HG03432 (cell line): ENCODE results near the gene DUSP6.

Experiments
- ATAC-seq: cut with Tn5 transposase; IDR thresholded peaks from one replicate; pipeline ENCODE4 v1.9.1; 2021; ENCODE audit warnings: mild to moderate bottlenecking, moderate library complexity; ENCODE audit not compliant: unreplicated experiment

Gene DUSP6

DNA sequence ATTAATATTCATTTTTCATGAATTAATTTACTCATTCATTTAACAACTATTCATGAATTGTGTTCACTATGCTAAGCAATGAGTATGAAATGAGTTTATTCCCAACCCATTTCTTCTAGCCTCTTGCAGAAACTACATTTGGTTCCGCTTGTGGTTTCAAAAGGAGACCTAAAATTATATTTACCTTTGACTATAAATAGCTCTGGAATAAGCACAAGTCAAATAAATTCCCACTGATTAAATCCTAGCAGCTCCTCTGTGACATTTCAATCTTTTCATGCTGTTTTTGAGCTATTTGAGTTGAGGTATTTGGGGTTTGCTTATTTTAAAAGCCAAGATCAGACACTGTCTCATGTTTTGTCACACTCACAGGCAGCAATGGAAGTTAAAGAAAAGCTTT lies 46.9 kb downstream of the DUSP6 start:
- no peak for ATAC-seq

DNA sequence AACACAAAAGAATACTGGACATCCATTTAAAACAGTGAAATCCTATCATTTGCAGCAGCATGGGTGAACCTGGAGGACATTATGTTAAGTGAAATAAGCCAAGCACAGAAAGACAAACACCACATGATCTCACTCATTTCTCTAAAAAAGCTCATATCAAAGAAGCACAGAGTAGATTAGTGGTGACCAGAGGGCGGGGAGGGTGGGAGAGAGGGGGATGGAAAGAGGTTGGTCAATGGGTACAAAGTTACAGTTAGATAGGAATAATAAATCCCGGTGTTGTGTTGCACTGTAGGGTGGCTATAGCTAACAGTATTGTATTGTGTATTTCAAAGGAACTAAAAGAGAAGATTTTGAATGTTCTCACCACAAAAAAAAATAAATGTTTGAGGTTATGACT lies 52.4 kb downstream of the DUSP6 start:
- ATAC-seq, result no peak

DNA sequence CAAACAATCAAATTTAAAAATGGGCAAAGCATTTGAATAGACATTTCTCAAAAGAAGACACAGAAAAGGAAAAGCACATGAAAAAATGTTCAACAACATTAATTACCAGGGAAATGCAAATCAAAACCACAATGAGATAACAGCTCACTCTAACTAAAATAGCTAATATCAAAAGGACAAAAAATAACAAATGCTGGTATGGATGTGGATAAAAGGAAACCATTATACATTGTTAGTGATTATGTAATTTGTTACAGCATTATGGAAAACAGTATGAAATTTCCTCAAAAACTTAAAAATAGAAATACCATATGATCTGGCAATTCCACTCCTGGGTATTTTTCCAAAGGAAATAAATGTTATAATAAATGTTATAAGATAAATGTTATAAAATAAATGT lies 52.9 kb downstream of the DUSP6 start:
- no peak for ATAC-seq
